ENCODE measurements around the gene GNB3.
"Not testable (repeated sequence)": the region's sequence is repeated elsewhere in the genome, so short reads cannot be mapped to it uniquely, and the experiment has no call there.

GNB3 gene

DNA sequence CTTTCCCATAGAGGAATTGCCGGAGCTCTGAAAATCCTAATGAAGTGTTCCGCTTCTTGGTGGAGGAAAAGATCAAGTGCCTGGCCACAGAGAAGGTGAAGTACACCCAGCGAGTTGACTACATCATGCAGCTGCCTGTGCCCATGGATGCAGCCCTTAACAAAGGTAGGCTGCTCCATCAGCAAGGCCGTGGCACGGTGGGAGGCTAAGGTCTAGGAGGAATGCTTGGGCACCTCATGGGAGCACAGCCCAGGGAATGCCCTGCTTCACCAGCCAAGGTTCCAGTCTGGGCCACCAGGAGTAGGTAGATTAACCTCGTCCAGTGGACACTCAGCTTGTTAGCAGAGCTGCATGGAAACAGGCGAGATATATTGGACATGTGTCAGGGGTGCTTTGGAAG is 20.2 kb downstream of the GNB3 start:
- no peak for DNase-seq (ENCODE audit: low spot score)

DNA sequence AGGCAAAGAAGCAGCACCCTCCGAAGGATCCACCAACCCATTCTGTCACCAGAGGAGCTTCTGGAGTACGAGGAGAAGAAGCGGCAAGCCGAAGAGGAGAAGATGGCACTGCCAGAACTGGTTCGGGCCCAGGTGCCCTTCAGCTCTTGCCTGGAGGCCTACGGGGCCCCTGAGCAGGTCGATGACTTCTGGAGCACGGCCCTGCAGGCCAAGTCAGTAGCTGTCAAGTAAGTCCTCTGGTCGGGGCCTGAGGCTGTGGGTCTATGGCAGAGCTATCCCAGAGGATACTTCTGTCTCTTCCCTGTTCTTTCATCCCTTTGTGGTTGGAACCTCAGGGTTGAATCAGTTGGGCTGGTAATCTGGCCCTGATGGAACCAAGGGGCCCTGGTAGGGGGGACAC is 20.7 kb downstream of the GNB3 start:
- DNase-seq (ENCODE audit: low spot score): no peak

DNA sequence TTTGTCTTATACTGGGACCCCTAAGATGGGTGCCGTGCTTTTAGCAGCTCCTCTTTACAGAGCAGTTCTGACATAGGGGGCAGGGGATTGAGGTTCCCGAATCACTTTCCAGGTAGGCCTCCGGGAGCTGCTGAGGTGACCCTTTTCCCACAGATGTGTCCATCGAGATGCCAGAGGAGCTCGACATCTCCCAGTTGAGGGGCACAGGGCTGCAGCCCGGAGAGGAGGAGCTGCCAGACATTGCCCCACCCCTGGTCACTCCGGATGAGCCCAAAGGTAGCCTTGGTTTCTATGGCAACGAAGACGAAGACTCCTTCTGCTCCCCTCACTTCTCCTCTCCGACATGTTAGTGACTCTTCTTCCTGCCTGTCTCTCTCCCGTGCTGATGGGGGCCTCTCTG is 22.3 kb downstream of the GNB3 start:
- DNase-seq (ENCODE audit: low spot score): no peak

DNA sequence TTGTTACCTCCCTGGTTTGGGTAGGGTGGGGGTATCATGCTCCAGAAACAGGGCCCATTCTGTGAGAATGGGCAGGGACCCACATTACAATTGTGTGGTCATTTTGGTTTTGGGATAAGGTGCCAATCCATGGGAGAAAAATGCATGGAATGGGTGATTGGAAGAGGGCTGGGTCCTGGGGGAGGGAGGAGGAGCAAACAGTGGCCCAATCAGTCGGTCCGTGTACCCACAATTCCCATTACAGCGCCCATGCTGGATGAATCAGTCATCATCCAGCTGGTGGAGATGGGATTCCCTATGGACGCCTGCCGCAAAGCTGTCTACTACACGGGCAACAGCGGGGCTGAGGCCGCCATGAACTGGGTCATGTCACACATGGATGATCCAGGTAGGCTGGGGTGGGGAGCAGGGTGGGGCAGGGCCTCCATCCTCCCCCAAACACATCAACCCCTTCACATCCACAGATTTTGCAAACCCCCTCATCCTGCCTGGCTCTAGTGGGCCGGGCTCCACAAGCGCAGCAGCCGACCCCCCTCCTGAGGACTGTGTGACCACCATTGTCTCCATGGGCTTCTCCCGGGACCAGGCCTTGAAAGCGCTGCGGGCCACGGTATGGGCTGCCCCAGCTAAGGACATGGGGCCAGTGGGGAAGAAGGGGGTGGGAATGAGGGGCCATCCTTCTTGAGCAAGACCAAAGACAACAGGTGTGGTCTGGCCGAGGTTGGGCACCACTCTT is 23.0 kb downstream of the GNB3 start:
- DNase-seq (ENCODE audit: low spot score): no peak

DNA sequence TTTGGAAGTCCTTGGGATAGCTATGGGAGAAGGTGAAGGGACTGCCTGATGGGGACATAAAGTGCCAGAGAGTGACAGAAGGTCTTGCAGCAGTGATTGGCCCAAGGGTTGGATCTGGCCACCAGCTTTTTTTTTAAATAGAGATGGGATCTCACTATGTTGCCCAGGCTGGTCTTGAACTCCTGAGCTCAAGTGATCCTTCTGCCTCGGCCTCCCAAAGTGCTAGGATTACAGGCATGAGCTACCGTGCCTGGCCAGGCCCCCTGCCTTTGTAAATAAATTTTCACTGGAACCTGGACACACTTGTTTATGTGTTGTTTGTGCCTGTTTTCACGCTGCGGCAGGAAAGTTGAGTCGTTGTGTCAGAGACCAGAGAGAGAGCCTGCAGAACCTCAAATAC is 24.6 kb downstream of the GNB3 start:
- not testable (repeated sequence) for DNase-seq (ENCODE audit: low spot score)

DNA sequence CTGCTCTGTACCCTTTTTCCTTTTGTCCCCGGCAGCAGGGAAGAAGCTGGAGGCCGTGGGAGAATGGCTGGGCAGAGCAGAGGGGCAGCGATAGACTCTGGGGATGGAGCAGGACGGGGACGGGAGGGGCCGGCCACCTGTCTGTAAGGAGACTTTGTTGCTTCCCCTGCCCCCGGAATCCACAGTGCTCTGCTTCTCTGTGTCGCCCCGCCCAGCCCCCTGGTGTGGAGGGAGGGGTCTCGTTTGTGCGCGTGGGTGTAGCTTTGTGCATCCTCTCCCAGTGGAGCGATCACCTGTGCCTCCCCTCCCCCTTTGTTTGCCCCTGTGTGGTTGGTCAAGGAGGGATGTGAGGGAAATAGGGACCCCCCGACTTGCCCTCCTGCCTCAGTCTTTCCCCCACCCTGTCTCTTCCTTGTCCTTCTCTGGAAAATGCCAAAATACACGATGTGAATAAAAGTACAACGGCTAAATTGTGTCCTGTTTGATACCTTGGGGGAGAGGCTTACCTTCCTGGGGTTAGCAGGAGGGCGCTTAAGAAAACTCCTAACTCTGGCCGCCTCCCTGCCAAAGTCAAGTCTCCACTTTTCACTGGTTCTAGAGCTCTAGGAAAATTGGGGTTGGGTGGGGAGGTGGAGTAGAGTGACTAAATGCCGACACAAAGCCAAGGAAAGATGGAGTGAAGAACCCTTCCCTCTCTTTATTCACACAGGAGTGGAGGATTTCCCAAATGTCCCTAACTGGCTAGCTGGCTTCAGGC is 25.6 kb downstream of the GNB3 start:
- DNase-seq (ENCODE audit: low spot score): no peak

DNA sequence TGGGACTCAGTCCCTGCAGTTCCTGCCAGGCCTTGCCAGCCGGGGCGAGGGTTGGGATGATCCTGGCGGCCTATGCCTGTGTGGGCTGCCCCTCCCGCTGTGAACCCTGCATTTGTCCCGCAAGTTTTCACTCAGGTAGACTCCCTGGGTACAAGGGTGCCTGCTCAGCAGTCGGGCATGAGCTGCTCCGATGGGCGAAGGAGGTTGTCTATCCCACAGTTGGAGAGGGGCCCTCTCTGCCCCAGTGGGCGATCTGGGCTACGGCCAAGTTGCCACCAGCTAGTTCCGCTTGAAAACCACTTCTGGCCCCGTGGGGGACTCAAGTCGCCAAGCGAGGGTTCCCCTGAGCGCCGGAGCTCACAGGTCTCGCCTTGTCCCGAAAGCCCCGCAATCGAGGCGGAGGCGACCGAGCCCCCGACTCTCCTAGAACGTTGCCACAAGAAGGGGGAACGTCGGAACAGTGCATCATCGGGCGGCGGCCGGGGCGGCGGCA is 26.2 kb downstream of the GNB3 start:
- DNase-seq (ENCODE audit: low spot score): peak; percentile 33

DNA sequence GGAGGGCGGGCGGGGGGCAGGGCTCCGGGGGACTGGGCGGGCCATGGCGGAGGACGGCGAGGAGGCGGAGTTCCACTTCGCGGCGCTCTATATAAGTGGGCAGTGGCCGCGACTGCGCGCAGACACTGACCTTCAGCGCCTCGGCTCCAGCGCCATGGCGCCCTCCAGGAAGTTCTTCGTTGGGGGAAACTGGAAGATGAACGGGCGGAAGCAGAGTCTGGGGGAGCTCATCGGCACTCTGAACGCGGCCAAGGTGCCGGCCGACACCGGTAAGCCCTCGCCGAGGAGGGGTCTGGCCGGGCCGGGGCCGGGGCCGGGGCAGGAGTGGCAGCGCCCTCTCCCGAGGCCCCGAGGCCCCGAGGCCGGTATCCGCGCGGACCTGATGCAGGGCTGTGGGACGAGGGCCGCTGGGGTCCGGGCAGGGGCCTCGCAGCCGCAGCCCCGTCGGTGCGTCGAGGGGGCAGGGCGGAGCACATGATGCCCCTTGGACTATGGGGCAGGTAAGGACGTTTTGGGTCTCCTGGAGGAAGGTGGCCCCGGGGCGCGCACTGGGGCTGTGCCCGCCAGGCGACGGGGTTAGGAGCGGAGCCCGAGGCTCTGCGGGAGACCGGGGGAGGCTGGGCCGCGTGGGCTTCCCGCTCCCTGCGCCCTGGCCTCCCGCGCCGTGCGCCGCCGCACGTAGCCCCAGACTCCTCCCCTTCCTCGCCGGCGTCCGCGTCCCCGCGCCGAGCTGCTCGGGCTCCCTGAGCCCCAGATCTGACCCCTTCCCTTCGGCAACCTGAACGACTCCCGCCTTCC is 26.9 kb downstream of the GNB3 start, which contains the start of gene TPI1:
TPI1 (plus strand) TSS at position 119 of the 798 bp plus-strand sequence; CDS start at position 155, 36 bp downstream.
- DNase-seq (ENCODE audit: low spot score): peak; percentile 96

DNA sequence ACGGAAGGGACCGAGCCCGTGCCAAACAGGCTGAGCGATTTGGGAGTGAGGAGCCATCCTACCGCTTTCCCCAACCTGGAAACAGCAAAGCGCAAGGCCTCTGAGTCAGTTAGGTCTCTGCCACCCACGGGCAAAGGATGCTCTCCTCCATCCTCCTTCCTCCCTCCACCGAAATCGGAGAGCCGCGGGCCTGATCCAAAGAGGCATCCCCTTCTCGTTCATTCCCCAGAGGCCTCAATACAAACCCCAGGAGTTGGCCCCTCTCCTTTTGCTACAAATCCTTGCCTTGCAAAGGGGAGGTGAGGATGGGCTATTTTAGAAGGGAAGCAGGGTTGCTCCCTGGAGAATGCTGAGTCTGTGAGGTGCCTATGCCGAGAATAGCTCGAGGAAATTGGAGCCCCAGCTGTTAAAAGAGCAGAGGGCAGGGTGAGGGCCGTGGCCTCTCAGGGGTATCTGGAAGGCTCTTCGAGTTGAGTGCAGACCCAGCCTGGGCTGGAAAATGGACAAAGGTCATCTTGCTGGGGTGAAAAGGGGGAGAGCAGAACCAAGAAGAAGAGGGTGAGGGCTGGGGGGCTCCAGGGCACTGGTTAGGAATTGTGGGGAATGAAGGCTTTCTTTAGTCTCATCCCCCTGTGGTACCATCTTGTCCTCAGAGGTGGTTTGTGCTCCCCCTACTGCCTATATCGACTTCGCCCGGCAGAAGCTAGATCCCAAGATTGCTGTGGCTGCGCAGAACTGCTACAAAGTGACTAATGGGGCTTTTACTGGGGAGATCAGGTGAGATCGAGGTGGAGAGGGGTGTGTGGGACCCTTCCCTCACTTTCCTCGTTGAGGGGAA is 27.7 kb downstream of the GNB3 start:
- no peak for DNase-seq (ENCODE audit: low spot score)

DNA sequence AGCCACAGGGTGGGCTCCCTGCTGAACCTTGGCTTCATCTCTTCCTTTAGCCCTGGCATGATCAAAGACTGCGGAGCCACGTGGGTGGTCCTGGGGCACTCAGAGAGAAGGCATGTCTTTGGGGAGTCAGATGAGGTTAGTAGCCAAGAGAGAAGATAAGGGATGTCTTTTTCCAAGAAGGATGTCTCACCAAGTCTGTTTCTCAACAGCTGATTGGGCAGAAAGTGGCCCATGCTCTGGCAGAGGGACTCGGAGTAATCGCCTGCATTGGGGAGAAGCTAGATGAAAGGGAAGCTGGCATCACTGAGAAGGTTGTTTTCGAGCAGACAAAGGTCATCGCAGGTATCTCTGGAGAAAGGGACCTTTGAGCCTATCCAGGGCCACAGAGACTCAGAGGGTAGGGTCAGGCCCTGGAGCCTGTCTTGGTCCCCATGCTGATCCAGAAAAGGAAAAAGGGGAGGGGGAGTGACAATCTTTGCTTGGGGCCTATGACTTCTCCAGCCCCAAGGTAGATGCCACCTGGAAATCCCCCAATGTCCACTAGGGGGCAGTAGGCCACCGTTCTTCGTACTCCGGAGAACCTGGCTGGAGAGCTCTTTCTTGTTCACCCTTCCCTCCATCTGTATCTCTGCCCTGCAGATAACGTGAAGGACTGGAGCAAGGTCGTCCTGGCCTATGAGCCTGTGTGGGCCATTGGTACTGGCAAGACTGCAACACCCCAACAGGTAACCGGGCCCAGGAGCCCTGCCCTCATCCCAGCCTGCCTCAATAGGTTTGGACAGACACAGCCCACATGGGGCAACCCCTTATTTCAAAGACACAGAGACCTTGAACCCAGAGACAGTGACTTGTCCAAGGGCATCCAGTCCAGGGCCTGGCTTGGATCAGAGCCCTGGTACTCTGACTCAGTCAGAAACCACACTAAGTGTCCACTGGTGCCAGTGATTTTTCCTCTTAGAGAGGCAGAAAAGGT is 28.6 kb downstream of the GNB3 start:
- DNase-seq (ENCODE audit: low spot score): peak; percentile 69

DNA sequence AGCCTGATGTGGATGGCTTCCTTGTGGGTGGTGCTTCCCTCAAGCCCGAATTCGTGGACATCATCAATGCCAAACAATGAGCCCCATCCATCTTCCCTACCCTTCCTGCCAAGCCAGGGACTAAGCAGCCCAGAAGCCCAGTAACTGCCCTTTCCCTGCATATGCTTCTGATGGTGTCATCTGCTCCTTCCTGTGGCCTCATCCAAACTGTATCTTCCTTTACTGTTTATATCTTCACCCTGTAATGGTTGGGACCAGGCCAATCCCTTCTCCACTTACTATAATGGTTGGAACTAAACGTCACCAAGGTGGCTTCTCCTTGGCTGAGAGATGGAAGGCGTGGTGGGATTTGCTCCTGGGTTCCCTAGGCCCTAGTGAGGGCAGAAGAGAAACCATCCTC is 29.6 kb downstream of the GNB3 start:
- DNase-seq (ENCODE audit: low spot score): not testable (repeated sequence)

DNA sequence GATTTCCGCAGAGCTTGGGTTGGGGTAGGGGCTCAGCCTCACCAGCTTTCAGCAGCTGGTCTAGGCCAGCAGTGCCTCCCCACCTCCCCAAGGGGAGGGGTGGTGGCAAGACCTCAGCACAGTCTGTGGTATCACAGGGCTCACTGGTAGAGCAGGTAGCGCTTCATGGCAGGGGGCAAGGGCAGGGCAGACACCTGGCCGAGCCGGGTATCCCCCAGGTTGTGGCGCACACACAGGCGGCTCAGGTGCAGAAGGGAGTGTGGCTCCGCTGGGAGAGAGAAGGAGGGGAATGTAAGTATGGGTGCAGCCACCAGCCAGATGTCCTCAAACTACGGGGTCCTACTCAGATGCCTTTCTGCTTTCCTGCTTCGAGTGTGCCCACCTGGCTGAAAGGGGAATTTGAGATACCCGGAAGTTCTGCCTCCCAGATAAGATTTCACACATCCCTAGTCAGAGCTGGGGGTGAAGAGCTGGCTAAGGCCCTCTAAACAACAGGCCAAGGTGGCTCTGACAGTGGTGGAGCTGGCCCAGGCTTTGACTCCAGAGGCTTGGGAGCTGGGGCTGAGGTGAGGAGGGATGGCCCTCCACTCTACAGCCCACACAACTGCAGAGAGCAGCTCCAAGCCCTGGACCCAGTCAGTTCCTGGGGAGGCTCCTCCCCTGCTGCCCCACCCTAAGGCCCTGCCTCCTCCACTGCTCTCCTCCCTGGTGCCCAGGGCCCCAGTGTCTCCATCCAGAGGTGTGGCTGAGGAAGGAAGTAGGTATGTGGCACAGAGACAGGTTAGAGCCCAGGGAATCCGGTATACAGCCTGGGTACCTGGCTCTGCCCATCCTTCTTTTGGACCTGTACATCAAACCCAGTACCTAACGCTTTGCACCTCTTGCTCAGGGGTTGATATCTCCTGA is 30.6 kb downstream of the GNB3 start:
- peak; percentile 60 for DNase-seq (ENCODE audit: low spot score)

DNA sequence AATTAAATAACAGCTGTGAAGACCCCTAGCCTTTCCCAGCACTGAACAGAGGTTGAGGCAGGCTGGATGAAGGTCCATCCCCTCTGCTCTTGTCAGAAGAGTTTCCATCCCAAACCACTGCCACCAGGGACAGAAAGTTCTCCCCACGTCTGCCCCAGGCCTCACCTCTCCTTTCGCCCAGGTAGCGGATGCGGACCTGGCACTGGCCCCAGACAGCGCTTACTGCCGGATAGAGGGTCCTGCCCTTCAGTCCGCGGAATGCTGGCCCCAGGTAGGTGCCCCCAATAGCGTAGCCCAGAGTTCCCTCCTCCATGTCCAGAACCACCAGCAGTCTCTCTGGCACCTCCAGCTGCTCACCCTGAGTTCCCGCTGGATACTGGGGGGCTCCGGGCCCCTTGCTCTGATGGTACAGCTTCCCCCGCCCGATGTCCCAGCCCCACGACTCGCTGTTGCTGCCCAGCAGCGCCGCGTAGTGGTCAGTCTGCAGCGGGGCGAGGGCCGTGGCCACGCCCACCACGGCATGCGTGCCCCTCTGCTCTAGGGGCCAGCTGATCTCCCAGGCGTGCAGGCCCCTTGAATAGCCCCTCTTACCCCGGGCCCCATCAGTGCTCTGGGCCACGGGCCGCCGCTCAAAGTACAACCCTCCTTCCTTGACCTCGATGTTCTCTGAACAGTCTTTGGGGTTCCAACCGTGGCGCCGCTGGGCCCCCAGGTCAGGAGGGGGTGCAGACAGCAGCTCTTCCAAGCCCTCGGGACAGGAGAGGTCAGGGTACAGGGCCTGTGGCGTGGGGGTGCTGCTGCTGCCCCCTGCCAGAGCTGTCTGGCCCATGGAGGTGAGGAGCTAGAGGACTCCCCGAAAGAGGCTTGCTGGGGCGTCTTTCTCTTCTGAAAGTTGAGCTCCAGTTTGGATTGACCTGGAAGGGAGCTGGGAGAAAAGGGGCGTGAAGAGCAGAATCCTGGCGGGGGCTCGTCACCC is 31.6 kb downstream of the GNB3 start:
- DNase-seq (ENCODE audit: low spot score): peak; percentile 90

DNA sequence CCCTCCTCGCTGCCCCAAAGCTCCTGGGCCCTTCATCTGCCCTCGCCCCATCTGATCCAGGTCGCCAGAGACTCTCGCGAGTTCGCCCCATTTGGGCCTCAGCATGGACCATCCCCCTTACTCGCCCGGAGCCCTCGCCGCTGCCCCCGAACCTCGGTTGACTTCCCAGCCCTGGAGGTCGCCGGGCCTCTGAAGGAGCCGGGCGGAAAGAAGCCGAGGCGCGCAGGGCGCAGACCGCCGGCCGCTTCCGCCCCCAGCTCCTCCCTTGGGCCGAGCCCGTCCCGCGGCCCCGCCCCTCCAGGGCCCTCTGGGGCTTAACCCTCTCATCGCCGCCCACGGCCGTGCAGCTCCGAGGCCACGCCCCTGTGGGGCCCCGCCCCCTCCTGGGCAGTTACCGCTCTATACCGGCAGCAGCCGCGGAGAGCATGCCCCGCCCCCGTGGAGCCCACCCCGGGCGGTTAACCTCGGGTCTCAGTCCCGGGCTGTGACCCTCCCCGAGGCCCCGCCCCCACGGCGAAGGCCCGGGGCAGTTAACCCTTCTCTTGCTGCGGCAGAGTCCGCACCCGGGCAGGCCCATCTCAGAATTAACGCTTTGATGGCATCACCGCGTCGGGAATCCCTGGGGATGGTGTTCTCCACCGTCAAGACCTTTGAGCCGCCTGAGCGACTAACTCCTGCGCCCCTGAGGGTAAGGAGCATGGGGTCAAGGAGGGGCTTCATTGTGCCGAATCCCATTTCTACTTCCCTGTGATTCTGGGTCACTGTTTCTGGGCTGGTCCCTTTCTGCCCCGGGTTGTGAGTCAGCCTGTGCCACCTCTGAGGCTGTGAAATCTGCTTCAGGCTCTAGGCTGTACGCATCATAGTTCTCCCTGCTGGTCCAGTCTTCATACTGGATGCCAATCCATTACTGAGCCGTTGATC is 32.6 kb downstream of the GNB3 start, which contains the start of gene SPSB2:
SPSB2 (minus strand) TSS at position 210 of the 921 bp plus-strand sequence. CDS start 402 bp downstream, outside the sequence.
- DNase-seq (ENCODE audit: low spot score): peak; percentile 98

DNA sequence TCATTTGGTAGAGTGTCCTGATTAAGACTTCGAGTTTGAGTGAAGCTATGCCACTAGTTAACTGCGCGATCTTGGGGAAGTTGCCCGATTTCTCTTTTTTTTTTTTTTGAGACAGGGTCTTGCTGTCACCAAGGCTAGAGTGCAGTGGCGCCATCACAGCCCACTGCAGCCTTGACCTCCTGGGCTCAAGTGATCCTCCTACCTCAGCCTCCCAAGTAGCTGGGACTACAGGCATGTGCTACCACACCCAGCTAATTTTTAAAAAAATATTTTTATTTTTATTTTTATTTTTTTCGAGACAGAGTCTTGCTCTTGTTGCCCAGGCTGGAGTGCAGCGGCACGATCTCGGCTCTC is 33.3 kb downstream of the GNB3 start:
- not testable (repeated sequence) for DNase-seq (ENCODE audit: low spot score)

DNA sequence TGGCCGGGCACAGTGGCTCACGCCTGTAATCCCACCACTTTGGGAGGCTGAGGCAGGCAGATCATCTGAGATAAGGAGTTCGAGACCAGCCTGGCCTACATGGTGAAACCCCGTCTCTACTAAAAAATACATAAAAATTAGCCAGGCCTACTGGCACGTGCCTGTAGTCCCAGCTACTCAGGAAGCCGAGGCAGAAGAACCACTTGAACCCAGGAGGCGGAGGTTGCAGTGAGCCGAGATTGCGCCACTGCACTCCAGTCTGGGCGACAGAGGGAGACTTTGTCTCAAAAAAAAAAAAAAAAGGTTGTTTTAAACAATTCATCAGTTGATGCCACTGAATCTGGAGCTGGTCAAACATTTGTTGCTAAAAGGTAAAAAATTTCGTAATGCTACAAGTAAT is 39.1 kb downstream of the GNB3 start:
- not testable (repeated sequence) for DNase-seq (ENCODE audit: low spot score)

DNA sequence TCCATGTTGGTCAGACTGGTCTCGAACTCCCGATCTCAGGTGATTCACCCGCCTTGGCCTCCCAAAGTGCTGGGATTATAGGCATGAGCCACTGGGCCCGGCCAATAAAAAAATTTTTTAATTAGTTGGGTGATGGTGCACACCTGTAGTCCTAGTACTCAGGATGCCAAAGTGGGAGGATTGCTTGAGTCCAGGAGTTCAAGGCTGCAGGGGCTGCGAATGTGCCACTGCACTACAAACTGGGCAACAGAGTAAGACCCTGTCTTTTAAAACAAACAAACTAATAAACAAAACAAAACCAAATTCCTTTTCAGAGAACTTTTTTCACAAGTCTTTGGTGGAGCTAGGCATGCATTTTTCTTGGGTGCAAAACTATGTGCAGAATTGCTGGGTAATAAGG is 42.5 kb downstream of the GNB3 start:
- DNase-seq (ENCODE audit: low spot score): no peak

All from GM03348 (cell line).